CD1c-positive myeloid dendritic cell (primary cell): ENCODE measurements around the gene UBE2E2.

Experiments
- DNase-seq: peaks from one replicate; pipeline ENCODE4 v3.0.0-alpha.2; 2016; ENCODE audit errors: extremely low spot score

UBE2E2 gene

DNA sequence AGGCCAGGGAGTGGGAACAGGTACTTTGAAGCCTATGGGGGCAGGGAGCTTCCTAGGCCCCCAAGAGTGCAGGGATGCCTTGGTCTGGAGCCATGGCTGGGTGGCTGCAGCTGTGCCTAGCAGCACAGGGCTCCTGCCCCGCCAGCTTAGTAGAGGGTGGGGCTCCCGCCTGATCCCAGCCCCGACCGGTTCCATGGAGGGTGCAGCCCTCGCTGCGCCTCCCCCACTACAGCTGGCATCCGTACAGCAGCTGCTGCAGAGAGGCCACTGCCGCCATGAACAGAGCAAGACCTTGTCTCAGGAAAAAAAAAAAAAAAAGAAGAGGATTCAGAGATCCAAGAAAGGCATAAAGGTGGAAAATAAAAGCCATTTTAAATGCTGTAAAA lies 277.2 kb downstream of the UBE2E2 start:
- no peak for DNase-seq

DNA sequence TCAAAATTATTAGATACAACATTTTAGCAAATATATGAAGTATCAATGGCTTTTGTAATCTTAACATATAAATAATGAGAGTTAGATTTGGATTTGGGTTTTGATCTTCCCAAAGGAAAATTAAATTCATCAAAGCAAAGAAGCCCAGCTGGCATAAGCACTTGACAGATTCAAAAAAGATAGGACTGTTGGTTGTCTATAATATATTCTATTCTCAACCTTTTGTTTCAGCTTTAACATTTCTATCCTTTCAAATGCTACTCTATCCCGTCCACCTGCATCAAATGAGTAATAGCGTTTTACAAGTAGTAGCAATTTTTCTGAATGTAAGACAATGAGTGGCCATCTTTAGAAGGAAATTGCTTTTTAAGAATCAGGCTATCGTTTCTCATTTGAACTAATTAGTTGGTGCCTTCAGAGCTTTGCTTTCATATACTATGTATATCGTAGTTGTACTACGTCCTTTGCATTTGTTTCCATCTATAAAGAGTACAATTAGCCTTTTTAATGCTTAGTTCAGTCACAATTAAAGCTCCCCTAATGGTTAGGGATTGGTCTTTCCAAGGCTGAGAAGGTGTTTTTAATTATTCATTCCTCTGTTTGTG lies 278.0 kb downstream of the UBE2E2 start:
- DNase-seq = no peak

DNA sequence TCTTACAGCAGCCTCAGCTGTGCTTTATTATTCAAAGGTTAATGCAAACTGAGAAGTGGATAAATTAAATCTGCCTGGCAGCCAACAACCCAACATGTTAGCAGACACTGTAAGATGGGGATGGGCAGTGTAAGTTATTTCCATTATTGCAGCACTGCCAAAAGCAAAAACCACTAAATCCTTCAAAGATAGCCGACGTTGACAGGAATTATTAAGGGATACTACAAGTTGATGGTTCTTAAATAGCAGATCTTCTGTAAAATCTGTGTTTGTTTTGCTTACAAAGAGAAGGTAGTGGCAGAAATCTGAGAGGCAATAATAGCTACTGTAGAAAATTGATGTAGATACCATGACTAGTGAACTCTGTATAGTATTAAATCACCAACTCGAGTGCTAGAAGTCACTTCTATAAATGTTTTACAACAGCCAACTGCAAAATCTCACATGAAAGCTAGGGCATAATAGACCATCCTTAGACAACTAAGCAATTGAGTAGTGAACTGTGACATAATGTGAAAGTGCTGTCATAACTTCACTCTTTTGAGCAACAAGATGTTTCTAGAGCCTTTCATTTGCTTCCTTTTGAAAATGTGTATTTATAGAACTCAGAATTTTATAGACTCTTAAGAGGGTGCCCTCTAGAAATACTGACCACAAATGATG lies 278.6 kb downstream of the UBE2E2 start:
- no peak for DNase-seq

DNA sequence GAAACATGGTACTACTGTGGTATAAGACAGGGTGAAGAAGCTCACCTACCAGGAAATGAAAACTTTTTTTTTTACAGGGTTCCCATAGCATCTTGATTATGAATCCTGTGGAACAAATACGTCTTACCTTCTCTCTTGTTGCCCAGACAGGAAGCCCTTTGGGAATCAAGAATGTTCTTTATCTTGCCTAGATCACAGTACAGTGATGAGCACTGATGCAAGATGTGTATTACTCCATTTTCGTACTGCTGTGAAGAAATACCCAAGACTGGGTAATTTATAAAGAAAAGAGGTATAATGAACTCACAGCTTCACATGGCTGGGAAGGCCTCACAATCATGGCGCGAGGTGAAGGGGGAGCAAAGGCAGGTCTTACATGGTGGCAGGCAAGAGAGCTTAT lies 281.3 kb downstream of the UBE2E2 start:
- no peak for DNase-seq

DNA sequence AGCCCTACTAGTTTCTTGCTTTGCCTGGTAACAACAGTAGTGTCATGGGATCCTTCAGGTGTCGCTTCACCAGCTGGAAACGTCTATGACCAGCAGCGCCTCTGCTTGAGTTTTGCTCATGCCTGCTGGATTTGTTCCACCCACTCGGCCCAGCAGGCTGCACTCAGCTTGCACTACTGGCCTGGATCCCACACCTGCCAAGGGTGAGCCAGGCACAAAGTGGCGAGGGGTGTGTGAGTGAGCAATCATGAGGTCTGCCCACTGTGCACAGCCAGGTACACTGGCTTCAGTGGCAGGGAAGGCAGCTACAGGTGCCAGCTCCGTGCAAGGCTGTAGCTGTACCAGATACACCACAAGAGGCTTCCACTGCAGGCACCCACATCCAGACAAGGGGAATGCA lies 282.8 kb downstream of the UBE2E2 start:
- no peak for DNase-seq

DNA sequence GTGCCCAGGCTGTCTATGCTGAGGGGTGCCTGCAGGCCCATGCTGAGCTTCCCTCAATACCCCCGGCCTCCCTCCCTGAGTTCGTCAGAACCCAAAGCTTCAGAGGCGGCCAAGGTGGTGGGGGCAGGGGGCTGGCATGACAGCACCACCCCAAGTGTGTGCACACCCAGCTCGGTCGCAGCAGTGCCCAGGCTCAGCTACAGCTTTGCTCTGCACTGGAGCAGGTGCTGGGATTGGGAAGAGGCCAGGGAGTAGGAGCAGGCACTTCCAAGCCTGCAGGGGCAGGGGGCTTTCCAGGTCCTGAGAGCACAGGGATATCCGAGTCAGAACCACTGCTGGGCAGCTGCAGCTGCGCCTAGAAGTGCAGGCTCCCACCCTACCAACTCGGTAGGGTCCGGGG lies 283.9 kb downstream of the UBE2E2 start:
- no peak for DNase-seq

DNA sequence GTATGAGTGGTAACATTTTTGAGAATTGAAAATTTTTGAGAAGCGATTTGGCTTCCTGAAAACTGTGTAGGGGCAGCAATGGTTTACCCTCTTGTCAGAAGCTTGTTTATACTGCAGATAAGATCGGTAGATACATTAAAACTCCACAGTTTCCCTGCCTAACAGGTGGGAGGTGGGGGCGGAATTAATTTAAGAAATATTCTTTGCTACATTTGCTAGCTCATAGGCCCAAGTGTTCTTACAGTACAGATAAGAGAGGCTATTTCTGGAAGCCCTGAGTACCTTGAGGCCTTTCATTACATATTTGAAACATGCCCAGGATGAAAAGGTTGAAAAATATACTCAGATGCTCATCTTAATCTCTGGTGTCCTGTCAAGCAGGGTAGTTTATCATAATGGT lies 285.5 kb downstream of the UBE2E2 start:
- DNase-seq = no peak

DNA sequence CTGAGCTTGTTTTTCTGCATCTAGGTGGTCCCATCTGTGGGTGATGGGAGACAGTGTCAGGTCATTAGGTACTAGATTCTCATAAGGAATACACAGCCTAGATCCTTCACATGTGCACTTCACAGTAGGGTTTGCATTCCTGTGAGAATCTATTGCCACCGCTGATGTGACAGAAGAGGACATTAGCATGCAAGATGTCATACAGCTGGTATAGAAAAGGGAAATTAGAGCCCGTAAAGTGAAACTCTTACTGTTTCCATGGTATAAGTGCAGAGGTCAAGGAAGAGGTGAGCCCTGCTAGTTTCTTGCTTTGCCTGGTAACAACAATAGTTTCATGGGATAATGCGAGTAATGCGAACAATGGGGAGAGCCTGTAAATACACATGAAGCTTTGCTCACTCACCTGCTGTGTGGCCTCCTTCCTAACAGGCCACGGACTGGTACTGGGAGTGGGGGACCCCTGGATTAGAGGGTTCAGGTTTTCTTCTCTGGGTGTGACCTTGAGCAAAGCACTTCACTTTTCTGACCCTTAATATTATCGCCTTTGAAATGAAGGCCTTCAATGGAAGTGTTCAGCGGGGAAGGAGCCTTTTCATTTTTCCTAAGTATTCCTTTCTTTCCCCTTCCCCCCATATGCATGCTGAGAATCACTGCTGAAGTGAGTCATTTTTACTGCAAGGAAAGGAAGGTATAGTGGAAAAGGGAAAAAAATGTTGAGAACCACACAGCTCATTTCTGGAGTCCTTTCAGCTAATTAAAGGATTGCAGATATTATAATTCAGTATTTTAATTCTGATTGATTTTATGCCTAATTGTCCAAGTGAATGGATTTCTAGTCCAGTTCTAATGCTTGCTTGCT lies 286.4 kb downstream of the UBE2E2 start:
- DNase-seq = peak; percentile 23

DNA sequence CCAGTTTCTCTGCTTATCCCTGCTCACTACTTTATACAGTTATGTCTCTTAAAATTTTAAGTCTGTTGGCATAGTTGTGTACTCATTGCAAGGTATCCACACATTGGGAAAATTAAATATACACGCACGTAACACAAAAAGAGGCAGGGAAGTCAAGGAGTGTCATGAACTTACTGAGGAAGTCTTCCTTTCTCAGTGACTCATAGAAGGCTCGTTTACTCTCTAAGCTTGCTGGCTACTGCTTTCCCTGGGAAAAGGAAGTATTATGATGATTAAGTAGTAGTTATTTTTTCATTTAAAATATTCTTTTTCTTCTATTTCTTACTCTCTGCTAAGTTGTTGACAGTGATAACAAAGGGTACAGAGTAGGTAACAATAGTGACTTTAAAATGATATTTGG lies 287.3 kb downstream of the UBE2E2 start:
- DNase-seq = peak; percentile 44

DNA sequence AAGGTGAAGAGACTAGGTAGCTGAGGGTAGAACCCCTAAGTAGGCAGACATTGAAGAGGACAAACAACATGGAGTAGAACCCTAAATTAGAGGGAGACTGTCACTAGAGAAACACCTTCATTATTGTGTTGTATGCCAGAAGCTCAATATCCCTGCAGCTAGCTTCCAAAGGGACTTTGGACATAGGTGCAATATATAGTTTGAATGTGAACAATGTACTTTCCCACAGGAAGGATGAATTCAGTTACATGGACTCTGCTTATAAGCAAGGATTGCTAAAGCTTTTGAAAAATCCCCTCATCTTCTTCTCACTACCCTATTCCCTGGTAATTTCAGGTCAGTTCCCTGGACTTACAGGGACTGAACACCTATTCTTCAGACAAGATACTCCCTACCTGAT lies 288.9 kb downstream of the UBE2E2 start:
- no peak for DNase-seq

DNA sequence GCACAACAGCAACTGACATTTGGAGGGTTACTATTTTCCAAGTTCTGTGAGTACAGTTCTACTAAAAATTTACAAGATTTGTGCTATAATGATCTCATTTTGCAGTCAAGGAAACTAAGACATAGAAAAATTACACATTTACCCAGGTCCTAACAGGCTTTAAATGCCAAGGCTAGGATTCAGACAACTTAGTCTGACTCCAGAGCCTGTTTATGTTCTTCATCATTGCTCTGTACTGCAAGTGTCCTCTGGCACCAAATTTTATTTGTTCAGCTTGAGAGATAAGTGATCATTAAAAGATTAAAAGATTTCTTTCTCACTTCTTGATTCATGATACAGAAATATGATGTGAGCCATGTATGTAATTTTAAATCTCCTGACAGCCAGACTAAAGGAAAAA lies 290.8 kb downstream of the UBE2E2 start:
- DNase-seq = no peak

DNA sequence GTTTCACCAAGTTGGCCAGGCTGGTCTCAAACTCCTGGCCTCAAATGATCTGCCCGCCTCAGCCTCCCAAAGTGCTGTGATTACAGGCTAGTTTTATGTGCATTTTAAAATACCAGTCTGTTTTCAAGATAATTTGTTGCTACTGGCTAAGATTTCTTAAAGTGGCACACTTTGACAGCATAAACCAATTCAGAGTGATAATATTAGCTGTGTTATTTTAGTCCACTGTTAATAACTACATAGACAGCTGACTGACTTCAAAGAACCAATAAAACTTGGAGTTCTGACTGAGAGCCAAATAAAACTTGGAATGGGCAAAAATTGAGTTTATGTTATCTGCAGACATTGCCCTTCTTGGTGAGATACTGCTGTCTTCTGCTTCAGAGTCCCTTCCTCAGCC lies 291.8 kb downstream of the UBE2E2 start:
- no peak for DNase-seq

DNA sequence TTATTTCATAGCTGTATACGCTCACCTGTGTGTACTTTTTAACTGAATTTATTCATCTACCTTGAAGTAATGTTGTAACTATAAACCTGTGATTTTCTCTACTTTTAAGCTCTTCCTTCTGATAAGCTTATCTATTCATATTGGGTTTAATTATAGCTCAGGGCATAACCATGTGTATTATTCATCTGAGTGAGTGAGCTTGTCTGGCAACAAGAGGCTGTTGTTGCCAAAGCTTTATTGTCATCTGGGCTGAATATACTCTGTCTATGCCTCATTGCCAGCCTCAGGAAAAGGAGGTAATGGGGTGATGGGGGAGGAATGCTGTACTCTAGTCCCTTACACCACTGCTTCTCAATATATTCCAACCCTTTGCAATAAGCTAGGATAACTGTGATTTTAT lies 292.4 kb downstream of the UBE2E2 start:
- no peak for DNase-seq

DNA sequence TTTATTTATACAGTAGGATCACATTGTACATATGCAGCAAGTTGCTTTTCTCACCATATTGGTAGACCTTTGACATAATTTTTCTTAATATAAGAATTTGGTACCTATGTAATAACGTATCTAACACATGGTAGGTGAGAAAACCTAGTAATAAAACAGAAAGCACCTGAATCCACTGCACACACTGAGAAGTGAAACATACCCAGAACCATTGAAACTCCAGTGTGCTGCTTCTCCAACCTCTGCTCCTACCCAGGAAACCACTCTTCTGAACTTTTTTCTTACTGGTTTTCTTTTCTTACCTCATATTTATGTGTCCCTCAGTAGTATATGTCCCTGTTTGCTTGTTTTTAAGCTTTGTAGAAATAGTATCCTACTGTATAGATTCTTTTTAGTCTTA lies 293.0 kb downstream of the UBE2E2 start:
- DNase-seq = no peak

DNA sequence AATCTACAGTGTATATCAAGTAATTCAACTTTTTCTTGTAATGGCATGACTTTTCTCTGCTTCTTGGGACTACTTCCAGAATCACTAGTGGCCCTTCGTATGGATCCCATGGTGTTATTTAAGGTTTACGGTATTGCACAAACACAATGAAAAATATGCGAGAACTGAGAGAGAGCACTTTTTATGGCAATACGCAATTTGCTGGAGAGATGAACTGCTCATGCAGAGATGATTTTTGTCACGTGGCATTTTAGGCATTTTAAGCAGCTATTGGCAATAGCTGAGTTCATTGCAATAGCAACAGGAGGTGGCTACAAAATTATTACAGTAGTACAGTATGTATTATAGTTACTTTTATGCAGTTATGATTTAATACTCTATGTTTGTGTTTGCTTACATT lies 294.0 kb downstream of the UBE2E2 start:
- DNase-seq = no peak

DNA sequence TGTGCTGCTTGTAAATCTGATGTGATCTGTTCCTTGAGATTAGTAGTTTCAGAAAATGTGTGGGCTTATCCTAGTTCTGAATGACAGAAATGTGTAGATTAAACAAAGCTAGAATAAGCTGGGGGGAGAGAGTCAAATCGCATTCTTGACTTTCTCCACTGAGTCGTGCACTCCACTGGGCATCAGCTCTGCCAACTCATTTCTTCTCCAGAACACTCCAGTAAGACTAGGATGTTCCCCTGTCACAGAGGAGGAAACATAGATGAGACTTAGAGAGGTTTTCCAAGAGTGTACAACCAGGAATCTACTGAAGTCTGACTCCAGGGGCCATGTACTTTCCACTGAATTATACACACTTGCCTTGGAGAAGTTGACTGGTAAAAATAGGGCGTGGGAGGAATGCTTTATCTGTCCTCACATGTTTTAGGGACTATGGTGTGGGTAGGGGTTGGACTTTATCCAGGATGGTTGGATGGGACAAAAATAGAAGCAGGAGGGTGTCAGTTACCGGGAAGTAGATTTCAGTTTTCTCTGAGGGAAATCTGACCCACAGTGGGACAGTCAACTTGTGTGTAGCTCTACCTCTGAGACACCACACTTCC lies 298.2 kb downstream of the UBE2E2 start:
- DNase-seq = no peak

DNA sequence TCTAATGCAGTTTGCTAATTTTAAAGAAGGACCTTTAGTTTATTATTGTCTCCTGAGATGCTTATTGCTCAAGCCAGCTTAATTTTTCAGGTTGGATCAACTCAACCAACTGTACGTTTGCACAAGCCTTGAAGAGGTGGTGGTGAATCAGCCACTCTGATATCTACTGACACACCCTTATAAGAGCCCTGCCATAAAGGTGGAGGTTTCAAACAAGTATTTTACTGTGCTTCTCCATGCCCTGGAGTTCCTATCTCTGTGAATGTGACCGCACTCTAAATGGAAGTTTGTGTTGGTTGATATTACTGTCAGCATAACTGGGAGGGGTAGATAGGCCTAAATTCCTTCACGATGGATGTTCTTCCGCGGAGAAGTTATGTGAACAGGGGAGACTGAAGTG lies 305.3 kb downstream of the UBE2E2 start:
- no peak for DNase-seq

DNA sequence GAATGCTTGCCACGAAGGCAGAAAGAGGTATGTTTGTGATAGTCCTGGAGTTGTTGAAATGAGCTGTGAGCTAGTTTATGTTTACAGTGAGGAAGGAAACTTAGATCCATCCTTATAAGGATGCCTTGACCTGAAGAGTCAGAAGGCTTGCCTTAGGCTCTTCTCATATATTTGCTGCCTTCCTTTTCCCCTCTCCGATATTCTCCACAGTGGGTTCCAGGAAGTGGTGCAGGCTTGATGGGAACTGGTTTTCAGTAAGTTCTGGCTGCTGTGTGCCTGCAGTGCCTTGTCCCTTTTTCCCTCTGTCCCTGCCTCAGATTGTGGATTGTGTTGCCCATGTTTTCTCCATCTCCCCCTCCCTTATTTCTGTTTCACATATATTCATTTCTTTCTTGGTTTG lies 315.3 kb downstream of the UBE2E2 start:
- DNase-seq = no peak

DNA sequence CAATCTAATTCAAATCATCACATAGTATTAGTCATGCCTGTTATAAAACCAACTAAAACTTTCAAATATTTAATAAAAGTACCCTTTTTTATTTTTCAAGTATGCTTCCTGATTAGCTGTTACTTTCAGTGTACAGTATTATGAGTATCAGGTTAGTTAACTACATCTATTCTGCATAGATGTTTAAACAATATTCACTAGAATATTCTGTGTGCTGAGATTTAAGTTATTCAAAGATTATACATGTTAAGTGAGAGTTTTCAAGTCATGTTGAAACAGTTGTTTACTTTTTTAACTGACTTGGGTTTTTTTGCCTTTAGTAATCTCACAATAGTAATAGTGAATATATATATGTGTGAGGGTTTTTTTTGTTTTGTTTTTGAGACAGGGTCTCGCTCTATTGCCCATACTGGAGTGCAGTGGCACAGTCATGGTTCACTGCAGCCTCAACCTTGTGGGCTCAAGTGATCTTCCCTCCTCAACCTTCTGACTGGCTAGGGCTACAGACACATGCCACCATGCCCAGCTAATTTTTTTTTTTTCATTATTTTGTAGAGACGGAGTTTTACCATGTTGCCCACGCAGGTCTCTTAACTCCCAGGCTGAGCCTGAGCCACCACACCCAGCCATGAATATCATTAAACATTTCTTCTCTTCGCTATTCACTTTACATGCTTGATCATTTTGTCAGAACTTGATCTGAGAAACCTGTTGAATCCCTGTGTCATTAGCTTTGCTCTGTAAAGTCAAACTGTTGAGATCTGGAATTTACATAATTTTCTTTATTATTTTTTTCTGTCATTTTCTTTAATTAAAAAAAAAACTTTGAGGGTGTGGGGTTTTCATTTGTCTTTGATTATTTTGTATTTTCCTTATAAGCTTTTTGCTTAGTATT lies 316.4 kb downstream of the UBE2E2 start:
- no peak for DNase-seq

DNA sequence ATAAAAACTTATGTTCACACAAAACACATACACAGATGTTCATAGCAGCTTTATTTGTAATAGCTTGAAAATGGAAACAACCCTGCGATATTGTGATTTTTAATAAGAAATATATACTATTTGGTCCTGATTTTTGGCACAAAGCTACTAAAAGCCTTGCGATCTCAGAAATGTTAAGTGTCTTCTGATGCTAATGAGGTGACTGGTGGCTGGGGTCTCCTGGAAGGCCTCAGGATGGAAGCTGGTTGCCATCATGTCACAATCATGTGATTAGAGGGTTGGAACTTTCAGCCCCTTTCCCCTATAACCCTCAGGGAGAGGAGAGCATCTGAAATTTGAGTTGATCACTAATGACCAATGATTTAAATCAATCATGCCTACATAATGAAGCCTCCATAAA lies 324.2 kb downstream of the UBE2E2 start:
- DNase-seq = no peak

DNA sequence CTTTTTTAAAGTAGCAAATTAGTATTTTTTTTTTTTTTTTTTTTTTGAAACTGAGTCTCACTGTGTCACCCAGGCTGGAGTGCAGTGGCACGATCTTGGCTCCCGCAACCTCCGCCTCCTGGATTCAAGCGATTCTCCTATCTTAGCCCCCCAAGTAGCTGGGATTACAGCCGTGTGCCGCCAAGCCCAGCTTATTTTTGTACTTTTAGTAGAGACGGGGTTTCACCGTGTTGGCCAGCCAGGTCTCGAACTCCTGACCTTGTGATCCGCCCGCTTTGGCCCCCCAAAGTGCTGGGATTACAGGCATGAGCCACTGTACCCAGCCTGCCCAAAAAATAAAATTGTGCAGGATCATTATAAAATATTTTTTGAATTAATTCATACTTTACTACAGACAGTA lies 330.5 kb downstream of the UBE2E2 start:
- no peak for DNase-seq

DNA sequence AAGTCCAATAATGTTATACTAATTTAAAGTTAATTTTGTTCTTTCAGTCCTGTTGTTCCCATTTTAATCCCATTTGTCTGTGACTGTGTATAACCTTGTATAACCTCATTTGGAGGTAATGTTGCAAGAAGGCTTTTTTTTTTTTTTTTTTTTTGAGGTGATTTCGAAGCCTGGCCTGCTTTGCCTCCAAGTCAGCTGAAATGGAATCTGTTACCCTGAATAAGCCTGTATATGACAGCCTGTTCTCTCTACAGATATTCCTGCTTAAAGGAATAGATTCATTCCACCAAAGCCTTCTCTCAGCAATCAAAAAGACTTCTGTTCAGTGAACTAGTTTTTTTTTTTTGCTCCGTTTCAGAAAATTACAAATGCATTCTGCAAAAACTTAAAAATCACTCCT lies 330.9 kb downstream of the UBE2E2 start:
- no peak for DNase-seq
